ENCODE measurements around the gene PCBP4.

- TF ChIP-seq, protein P1, sequence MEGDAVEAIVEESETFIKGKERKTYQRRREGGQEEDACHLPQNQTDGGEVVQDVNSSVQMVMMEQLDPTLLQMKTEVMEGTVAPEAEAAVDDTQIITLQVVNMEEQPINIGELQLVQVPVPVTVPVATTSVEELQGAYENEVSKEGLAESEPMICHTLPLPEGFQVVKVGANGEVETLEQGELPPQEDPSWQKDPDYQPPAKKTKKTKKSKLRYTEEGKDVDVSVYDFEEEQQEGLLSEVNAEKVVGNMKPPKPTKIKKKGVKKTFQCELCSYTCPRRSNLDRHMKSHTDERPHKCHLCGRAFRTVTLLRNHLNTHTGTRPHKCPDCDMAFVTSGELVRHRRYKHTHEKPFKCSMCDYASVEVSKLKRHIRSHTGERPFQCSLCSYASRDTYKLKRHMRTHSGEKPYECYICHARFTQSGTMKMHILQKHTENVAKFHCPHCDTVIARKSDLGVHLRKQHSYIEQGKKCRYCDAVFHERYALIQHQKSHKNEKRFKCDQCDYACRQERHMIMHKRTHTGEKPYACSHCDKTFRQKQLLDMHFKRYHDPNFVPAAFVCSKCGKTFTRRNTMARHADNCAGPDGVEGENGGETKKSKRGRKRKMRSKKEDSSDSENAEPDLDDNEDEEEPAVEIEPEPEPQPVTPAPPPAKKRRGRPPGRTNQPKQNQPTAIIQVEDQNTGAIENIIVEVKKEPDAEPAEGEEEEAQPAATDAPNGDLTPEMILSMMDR (IDR thresholded peaks at IDR 0.05 in 8 of 11, conservative IDR thresholded peaks at IDR 0.05 in 3 of 11): no peak
- no peak for TF ChIP-seq POLR2AphosphoS5 (IDR thresholded peaks at IDR 0.05)
These were observed 37.7 kb upstream of the PCBP4 start for GRCh38 chr3:52004906-52005395.
